Spleen (tissue), 7 donors: ENCODE measurements around the gene IRX2.

Experiments used
- POLR2A ChIP-seq, 3 donors: fragments of 450-650 bp; IDR thresholded peaks; one replicate each; pipeline ENCODE4 v1.5.1; 2017; ENCODE audit warnings: antibody characterized with exemption in 3 of 3, mild to moderate bottlenecking in 1 of 3
- POLR2AphosphoS5 ChIP-seq, 3 donors: sonication (generic); formaldehyde crosslinking; IDR thresholded peaks; one replicate each; pipeline ENCODE4 v1.5.1; 2017; ENCODE audit warnings: antibody characterized with exemption in 3 of 3
- TF ChIP-seq, protein P1 (sequence below), 11 experiments: fragments of 200-600 bp in 7 of 11; fragments of 450-650 bp in 4 of 11; sonication (generic) in 4 of 11; IDR thresholded peaks in 8 of 11; conservative IDR thresholded peaks in 3 of 11; 1 replicate in 7 of 11; 2 replicates in 4 of 11; pipeline versions ENCODE4 v1.4.0 to v1.8.0; 2016 to 2021; ENCODE audit warnings: antibody characterized with exemption in 11 of 11, inconsistent platforms in 4 of 11, mild to moderate bottlenecking in 1 of 11
- donor health status: DM: no; HTN: no; CAD: no; lungs with moderate emphysema.
- donor health status: DM: no; HTN: no; CAD: no.
- donor health status: DM: no; HTN: no; CAD: no.

DNA sequence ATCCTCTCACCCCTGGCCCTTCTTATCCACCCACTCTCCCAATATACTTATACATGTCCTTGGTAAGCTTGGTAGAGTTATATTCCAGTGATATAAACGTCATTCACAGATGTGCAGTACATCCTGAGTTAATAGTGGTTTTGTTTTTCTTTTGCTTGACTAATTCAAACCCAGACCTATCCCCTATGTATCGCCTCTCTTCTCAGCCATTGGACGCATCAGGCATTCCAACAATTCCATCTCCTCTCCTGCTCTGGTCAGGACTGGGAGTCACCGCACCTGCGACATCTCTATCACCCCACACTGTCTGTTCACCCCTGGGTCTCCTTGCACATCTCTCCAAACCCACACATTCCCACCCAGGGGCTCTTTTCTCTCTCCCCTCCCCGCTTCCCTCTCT is 21.9 kb upstream of the IRX2 start:
- TF ChIP-seq, protein P1, sequence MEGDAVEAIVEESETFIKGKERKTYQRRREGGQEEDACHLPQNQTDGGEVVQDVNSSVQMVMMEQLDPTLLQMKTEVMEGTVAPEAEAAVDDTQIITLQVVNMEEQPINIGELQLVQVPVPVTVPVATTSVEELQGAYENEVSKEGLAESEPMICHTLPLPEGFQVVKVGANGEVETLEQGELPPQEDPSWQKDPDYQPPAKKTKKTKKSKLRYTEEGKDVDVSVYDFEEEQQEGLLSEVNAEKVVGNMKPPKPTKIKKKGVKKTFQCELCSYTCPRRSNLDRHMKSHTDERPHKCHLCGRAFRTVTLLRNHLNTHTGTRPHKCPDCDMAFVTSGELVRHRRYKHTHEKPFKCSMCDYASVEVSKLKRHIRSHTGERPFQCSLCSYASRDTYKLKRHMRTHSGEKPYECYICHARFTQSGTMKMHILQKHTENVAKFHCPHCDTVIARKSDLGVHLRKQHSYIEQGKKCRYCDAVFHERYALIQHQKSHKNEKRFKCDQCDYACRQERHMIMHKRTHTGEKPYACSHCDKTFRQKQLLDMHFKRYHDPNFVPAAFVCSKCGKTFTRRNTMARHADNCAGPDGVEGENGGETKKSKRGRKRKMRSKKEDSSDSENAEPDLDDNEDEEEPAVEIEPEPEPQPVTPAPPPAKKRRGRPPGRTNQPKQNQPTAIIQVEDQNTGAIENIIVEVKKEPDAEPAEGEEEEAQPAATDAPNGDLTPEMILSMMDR (IDR thresholded peaks at IDR 0.05 in 8 of 11, conservative IDR thresholded peaks at IDR 0.05 in 3 of 11): no peak
- TF ChIP-seq POLR2AphosphoS5 (IDR thresholded peaks at IDR 0.05) (no peak), POLR2A (IDR thresholded peaks at IDR 0.05) (no peak)
